Activated CD8-positive, alpha-beta T cell treated with anti-CD3 and anti-CD28 coated beads for 36 hours (primary cell): ENCODE measurements around the gene POLN. TPM values are rescaled to one million over a fixed set of nuclear protein-coding genes. Genes with fewer than 3 reads are reported as not detected.

Experiments
- ATAC-seq: fragments of 200-7000 bp; cut with Tn5 transposase; one replicate; pipeline ENCODE4 v1.10.0; 2021; ENCODE audit warnings: mild to moderate bottlenecking, moderate library complexity
- CTCF ChIA-PET: fragments of 350-600 bp; sonication (Branson Sonifier 250); formaldehyde crosslinking; loops from one replicate; lab custom pipeline; 2021; ENCODE audit warnings: antibody characterized with exemption; lab: Charles Lee
- POLR2A ChIA-PET: fragments of 350-600 bp; sonication (Branson Sonifier 250); formaldehyde crosslinking; loops from one replicate; lab custom pipeline; 2021; ENCODE audit warnings: antibody characterized with exemption; lab: Charles Lee
- DNase-seq: peaks from one replicate; pipeline ENCODE4 v3.0.0-alpha.2; 2020
- H3K27ac Mint-ChIP-seq: one replicate; pipeline ENCODE4 v1.8.0; 2021; ENCODE audit warnings: mild to moderate bottlenecking, mixed read lengths
- H3K27me3 Mint-ChIP-seq: one replicate; pipeline ENCODE4 v1.8.0; 2021; ENCODE audit warnings: mixed read lengths
- H3K36me3 Mint-ChIP-seq: one replicate; pipeline ENCODE4 v1.8.0; 2021; ENCODE audit warnings: low read depth, mixed read lengths
- H3K4me1 Mint-ChIP-seq: one replicate; pipeline ENCODE4 v1.8.0; 2021; ENCODE audit warnings: low read depth, mixed read lengths
- H3K4me3 Mint-ChIP-seq: one replicate; pipeline ENCODE4 v1.8.0; 2021; ENCODE audit warnings: mild to moderate bottlenecking, moderate library complexity, mixed read lengths
- H3K9me3 Mint-ChIP-seq: one replicate; pipeline ENCODE4 v1.8.0; 2021; ENCODE audit warnings: mixed read lengths
- CTCF ChIP-seq: fragments of 200-600 bp; IDR thresholded peaks from one replicate; pipeline ENCODE4 v1.8.0; 2022; ENCODE audit warnings: antibody characterized with exemption, mild to moderate bottlenecking
- intact Hi-C: fragments of 100-400 bp; cut with micrococcal nuclease; formaldehyde crosslinking; loops from one replicate; pipeline ENCODE4 v1.10.0; 2022
- total RNA-seq, 2 experiments: library from RNA; stranded (reverse); gene quantifications; one replicate each; pipeline ENCODE4 v1.2.3, GENCODE V29; 2021

Gene POLN
- total RNA-seq, 2 experiments from 2014 or later = 2.1 to 2.9 TPM

- DNase-seq (no peak), ATAC-seq (no peak)
- Mint-ChIP-seq H3K4me1 (no peaks in the 10 kb centered on the region), H3K9me3 (no peaks in the 10 kb centered on the region), H3K27me3 (no peaks in the 10 kb centered on the region), H3K4me3 (no peak overlapping the region), H3K27ac (no peak overlapping the region), H3K36me3 (no peaks in the 10 kb centered on the region)
- intact Hi-C loops = no loop called here
- no peak for TF ChIP-seq CTCF
- ChIA-PET POLR2A (no interaction called here), CTCF (no interaction called here)
These were observed 166.5 kb downstream of the POLN start for GRCh38 chr4:2075171-2075986.

- ChIA-PET POLR2A (no interaction called here), CTCF (no interaction called here)
- no peak for ATAC-seq
- Mint-ChIP-seq H3K27me3 (no peaks in the 10 kb centered on the region), H3K4me3 (no peak overlapping the region), H3K4me1 (no peaks in the 10 kb centered on the region), H3K9me3 (no peaks in the 10 kb centered on the region), H3K27ac (no peak overlapping the region), H3K36me3 (no peaks in the 10 kb centered on the region)
- intact Hi-C loops = no loop called here
- DNase-seq = no peak
- TF ChIP-seq CTCF = no peak
These were observed 167.3 kb downstream of the POLN start for GRCh38 chr4:2074588-2074987.

- no peak overlapping the region for H3K4me3 Mint-ChIP-seq
- H3K27me3 Mint-ChIP-seq = no peaks in the 10 kb centered on the region
- no peaks in the 10 kb centered on the region for H3K4me1 Mint-ChIP-seq
- DNase-seq (no peak), ATAC-seq (no peak)
- TF ChIP-seq CTCF = no peak
- CTCF ChIA-PET = no interaction called here
- intact Hi-C loops = no loop called here
- no peaks in the 10 kb centered on the region for H3K9me3 Mint-ChIP-seq
- no peak overlapping the region for H3K27ac Mint-ChIP-seq
- no peaks in the 10 kb centered on the region for H3K36me3 Mint-ChIP-seq
- POLR2A ChIA-PET = no interaction called here
These were observed 168.0 kb downstream of the POLN start for GRCh38 chr4:2073808-2074481.

- no peak for ATAC-seq
- H3K36me3 Mint-ChIP-seq = no peaks in the 10 kb centered on the region
- no peaks in the 10 kb centered on the region for H3K27me3 Mint-ChIP-seq
- intact Hi-C loops = no loop called here
- no peaks in the 10 kb centered on the region for H3K9me3 Mint-ChIP-seq
- TF ChIP-seq CTCF = no peak
- no peak for DNase-seq
- no peak overlapping the region for H3K27ac Mint-ChIP-seq
- no peaks in the 10 kb centered on the region for H3K4me1 Mint-ChIP-seq
- CTCF ChIA-PET = no interaction called here
- no peak overlapping the region for H3K4me3 Mint-ChIP-seq
- POLR2A ChIA-PET = no interaction called here
These were observed 168.7 kb downstream of the POLN start for GRCh38 chr4:2072971-2073807.
